IMR-90 (cell line): ENCODE measurements around the gene EML5. TPM values are rescaled to one million over a fixed set of nuclear protein-coding genes. Genes with fewer than 3 reads are reported as not detected.

ENCODE experiments used
- ATAC-seq: fragments of 200-7000 bp; cut with Tn5 transposase; 2 replicates; pipeline ENCODE4 v1.9.1; 2020; ENCODE audit warnings: low read depth, mild to moderate bottlenecking, moderate library complexity
- BruUV-seq: library from RNA; stranded (reverse); fragments of 400-500 nt; replicated peaks from 2 replicates; lab custom pipeline; 2021; lab: Mats Ljungman, UMichigan
- CTCF ChIA-PET: fragments of 300-600 bp; formaldehyde crosslinking; extraction: SDS; loops from one replicate; lab custom pipeline; 2021; ENCODE audit warnings: antibody characterized with exemption; lab: Yijun Ruan, JAX
- POLR2A ChIA-PET: fragments of 300-600 bp; sonication (Branson Sonifier 250); formaldehyde crosslinking; loops from one replicate; lab custom pipeline; 2022; ENCODE audit warnings: antibody characterized with exemption; ENCODE audit not compliant: unreplicated experiment; lab: Charles Lee
- DNase-seq: peaks from one replicate; pipeline ENCODE4 v3.0.0; 2013
- H2AFZ ChIP-seq: replicated peaks from 2 replicates; pipeline ENCODE3; 2013; ENCODE audit warnings: low read length, mild to moderate bottlenecking; ENCODE audit not compliant: poor library complexity
- H2AK5ac ChIP-seq: 2 replicates; pipeline ENCODE4 v1.6.1; 2013; ENCODE audit warnings: low read depth, low read length, inconsistent platforms
- H2AK9ac ChIP-seq: replicated peaks from 2 replicates; pipeline ENCODE3; 2013; ENCODE audit warnings: mild to moderate bottlenecking, low read depth, low read length, moderate library complexity; ENCODE audit not compliant: poor library complexity
- H2BK120ac ChIP-seq: 2 replicates; pipeline ENCODE4 v1.6.1; 2013; ENCODE audit warnings: low read depth, low read length, inconsistent platforms
- H2BK15ac ChIP-seq: 3 replicates; pipeline ENCODE4 v1.6.1; 2013; ENCODE audit warnings: low read depth, low read length, inconsistent platforms
- H2BK20ac ChIP-seq: 2 replicates; pipeline ENCODE4 v1.6.1; 2013; ENCODE audit warnings: low read depth, mild to moderate bottlenecking, inconsistent platforms, low read length, moderate library complexity
- H2BK5ac ChIP-seq: 2 replicates; pipeline ENCODE4 v1.6.1; 2013; ENCODE audit warnings: mild to moderate bottlenecking, low read depth, low read length, inconsistent platforms; ENCODE audit not compliant: poor library complexity, severe bottlenecking
- H3K14ac ChIP-seq: replicated peaks from 2 replicates; pipeline ENCODE4 v1.6.1; 2013; ENCODE audit warnings: low read depth, low read length, inconsistent platforms
- H3K18ac ChIP-seq: 2 replicates; pipeline ENCODE4 v1.6.1; 2013; ENCODE audit warnings: low read depth, low read length, control low read depth
- H3K23ac ChIP-seq: 2 replicates; pipeline ENCODE4 v1.6.1; 2013; ENCODE audit warnings: low read depth, low read length, inconsistent platforms
- H3K27ac ChIP-seq: 2 replicates; pipeline ENCODE4 v1.5.1; 2013; ENCODE audit warnings: mild to moderate bottlenecking, control low read depth, low read length; ENCODE audit not compliant: insufficient read depth
- H3K27me3 ChIP-seq: 2 replicates; pipeline ENCODE4 v1.6.1; 2013; ENCODE audit warnings: low read length; ENCODE audit not compliant: control insufficient read depth, insufficient read depth
- H3K36me3 ChIP-seq: 2 replicates; pipeline ENCODE4 v1.6.1; 2013; ENCODE audit warnings: low read length, mixed read lengths; ENCODE audit not compliant: control insufficient read depth, insufficient read depth
- H3K4ac ChIP-seq: 2 replicates; pipeline ENCODE4 v1.6.1; 2013; ENCODE audit warnings: low read depth, low read length, inconsistent platforms
- H3K4me1 ChIP-seq: 2 replicates; pipeline ENCODE4 v1.6.1; 2013; ENCODE audit warnings: low read length, mixed read lengths; ENCODE audit not compliant: control insufficient read depth, insufficient read depth
- H3K4me2 ChIP-seq: 2 replicates; pipeline ENCODE4 v1.6.1; 2013; ENCODE audit warnings: low read depth, mild to moderate bottlenecking, control low read depth, low read length, moderate library complexity
- H3K4me3 ChIP-seq: 2 replicates; pipeline ENCODE4 v1.5.1; 2013; ENCODE audit warnings: low read depth, mild to moderate bottlenecking, control low read depth, low read length, moderate library complexity; ENCODE audit not compliant: insufficient read depth
- H3K56ac ChIP-seq: 2 replicates; pipeline ENCODE4 v1.6.1; 2013; ENCODE audit warnings: low read length, inconsistent platforms; ENCODE audit not compliant: insufficient read depth; ENCODE audit errors: extremely low read depth
- H3K79me1 ChIP-seq, 2 experiments: 2 replicates each; pipeline ENCODE4 v1.6.1; 2013; ENCODE audit warnings: low read length in 2 of 2, inconsistent platforms in 1 of 2, low read depth in 1 of 2
- H3K9ac ChIP-seq: 2 replicates; pipeline ENCODE4 v1.6.1; 2013; ENCODE audit warnings: low read depth, low read length, control low read depth
- H3K9me1 ChIP-seq: 2 replicates; pipeline ENCODE4 v1.6.1; 2013; ENCODE audit warnings: low read length, inconsistent platforms; ENCODE audit not compliant: insufficient read depth
- H3K9me3 ChIP-seq: 2 replicates; pipeline ENCODE4 v1.6.1; 2013; ENCODE audit warnings: low read length; ENCODE audit not compliant: control insufficient read depth, insufficient read depth
- H4K20me1 ChIP-seq: 2 replicates; pipeline ENCODE4 v1.6.1; 2013; ENCODE audit warnings: low read length, inconsistent platforms; ENCODE audit not compliant: insufficient read depth
- H4K5ac ChIP-seq: 2 replicates; pipeline ENCODE4 v1.6.1; 2013; ENCODE audit warnings: mild to moderate bottlenecking, low read depth, low read length, control low read depth
- H4K8ac ChIP-seq, 2 experiments: 2 replicates each; pipeline ENCODE4 v1.6.1; 2013; ENCODE audit warnings: low read depth in 2 of 2, low read length in 2 of 2, control low read depth in 1 of 2, inconsistent platforms in 1 of 2
- H4K91ac ChIP-seq: 2 replicates; pipeline ENCODE4 v1.6.1; 2013; ENCODE audit warnings: low read depth, low read length, inconsistent platforms; ENCODE audit not compliant: insufficient read depth
- BHLHE40 ChIP-seq: fragments of 150-350 bp; IDR thresholded peaks from 2 replicates; pipeline ENCODE4 v1.6.1; 2016; ENCODE audit warnings: mild to moderate bottlenecking, low read depth, low read length
- CEBPB ChIP-seq: IDR thresholded peaks from 2 replicates; pipeline ENCODE4 v1.6.1; 2012; ENCODE audit warnings: low read depth, low read length, improper control_type of control experiment
- CHD1 ChIP-seq: IDR thresholded peaks from 2 replicates; pipeline ENCODE4 v1.6.1; 2012; ENCODE audit warnings: low read depth, low read length, improper control_type of control experiment
- CTCF ChIP-seq: conservative IDR thresholded peaks from 2 replicates; pipeline ENCODE4 v1.5.1; 2012; ENCODE audit warnings: mild to moderate bottlenecking, low read depth, low read length, improper control_type of control experiment
- FOS ChIP-seq: fragments of 150-350 bp; IDR thresholded peaks from 2 replicates; pipeline ENCODE4 v1.6.1; 2016; ENCODE audit warnings: low read depth, low read length
- MAFK ChIP-seq: IDR thresholded peaks from 2 replicates; pipeline ENCODE4 v1.6.1; 2012; ENCODE audit warnings: low read depth, low read length, improper control_type of control experiment
- MAZ ChIP-seq: IDR thresholded peaks from 2 replicates; pipeline ENCODE4 v1.6.1; 2012; ENCODE audit warnings: low read depth, mild to moderate bottlenecking, low read length, improper control_type of control experiment, moderate library complexity, borderline replicate concordance
- MXI1 ChIP-seq: IDR thresholded peaks from 2 replicates; pipeline ENCODE4 v1.6.1; 2012; ENCODE audit warnings: low read depth, mild to moderate bottlenecking, low read length, moderate library complexity, borderline replicate concordance
- NFE2L2 ChIP-seq: fragments of 150-350 bp; IDR thresholded peaks from 2 replicates; pipeline ENCODE4 v1.6.1; 2016; ENCODE audit warnings: low read depth, mild to moderate bottlenecking, low read length
- POLR2A ChIP-seq: IDR thresholded peaks from 2 replicates; pipeline ENCODE4 v1.6.1; 2012; ENCODE audit warnings: mild to moderate bottlenecking, low read depth, low read length
- RCOR1 ChIP-seq: IDR thresholded peaks from 2 replicates; pipeline ENCODE4 v1.6.1; 2012; ENCODE audit warnings: mild to moderate bottlenecking, low read length, improper control_type of control experiment; ENCODE audit not compliant: insufficient replicate concordance
- RFX5 ChIP-seq: IDR thresholded peaks from 2 replicates; pipeline ENCODE4 v1.8.0; 2012; ENCODE audit warnings: low read depth, mild to moderate bottlenecking, low read length, moderate library complexity
- SMC3 ChIP-seq: fragments of 150-350 bp; IDR thresholded peaks from 2 replicates; pipeline ENCODE4 v1.6.1; 2016; ENCODE audit warnings: low read depth, mild to moderate bottlenecking, antibody characterized with exemption, low read length, moderate library complexity
- USF2 ChIP-seq: fragments of 150-350 bp; IDR thresholded peaks from 2 replicates; pipeline ENCODE4 v1.6.1; 2017; ENCODE audit warnings: mild to moderate bottlenecking, antibody characterized with exemption, low read length, low read depth
- WGBS, 2 experiments: methylation state at CpG; one replicate each; pipeline versions ENCODE4 v1.1.5 to v1.1.7; 2013; ENCODE audit warnings: missing lambda C conversion rate in 2 of 2; ENCODE audit not compliant: insufficient read length in 1 of 2; ENCODE audit errors: extremely low coverage in 2 of 2; 5-methylcytosine and 5-hydroxymethylcytosine counted together
- dilution Hi-C: fragments of 300-500 bp; cut with HindIII; formaldehyde crosslinking; loops from one replicate; pipeline ENCODE4 v1.14.3; 2018; ENCODE audit warnings: low sequenced_read_pairs; ENCODE audit not compliant: unreplicated experiment
- in situ Hi-C: fragments of 300-500 bp; cut with MboI; formaldehyde crosslinking; loops from 3 replicates; pipeline ENCODE4 v1.14.3; 2019; ENCODE audit warnings: low sequenced_read_pairs, inconsistent platforms, mixed read lengths
- intact Hi-C: fragments of 100-400 bp; cut with micrococcal nuclease; formaldehyde crosslinking; loops from 2 replicates; pipeline ENCODE4 v1.10.0; 2022
- polyA plus RNA-seq, 3 experiments: library from polyadenylated mRNA; depleted of rRNA; stranded (reverse); fragments of >200 nt; gene quantifications; 2 replicates each; pipeline ENCODE4 v1.2.3, GENCODE V29; 2012; ENCODE audit warnings: low replicate concordance in 1 of 3
- total RNA-seq: library from RNA; depleted of rRNA; stranded (reverse); fragments of >200 nt; gene quantifications from 2 replicates; pipeline ENCODE4 v1.2.3, GENCODE V29; 2012

Gene EML5
- total and polyA plus RNA-seq, 2 of the 4 experiments (the other 2 are of a cell fraction): 8.1 to 22.2 TPM

GRCh38 chr14:88681755-88682494 lies 110.8 kb downstream of the EML5 start:
- Histone ChIP-seq H2AK5ac (no peak overlapping the region), H3K56ac (no peak overlapping the region), H2AK9ac (no peak overlapping the region), H2BK15ac (no peak overlapping the region), H4K8ac (no peak overlapping the region), H3K27me3 (no peaks in the 10 kb centered on the region), H3K4me1 (no peaks in the 10 kb centered on the region), H3K27ac (no peak overlapping the region), H2BK5ac (no peak overlapping the region), H3K9me3 (no peaks in the 10 kb centered on the region), H3K18ac (no peak overlapping the region), H2BK120ac (no peak overlapping the region), H2BK20ac (no peak overlapping the region), H3K9me1 (no peaks in the 10 kb centered on the region), H3K36me3 (no peaks in the 10 kb centered on the region; the same call in 1 of the 2 replicates), H3K4me2 (no peak overlapping the region), H4K5ac (no peak overlapping the region), H3K4me3 (no peak overlapping the region), H3K4ac (no peak overlapping the region), H4K91ac (no peak overlapping the region), H4K20me1 (no peaks in the 10 kb centered on the region), H3K79me1 (peaks cover 0 to 5% of the 10 kb centered on the region in 2 experiments; a peak in 1 of 4 replicates), H3K9ac (no peak overlapping the region), H2AFZ (no peak overlapping the region), H3K23ac (no peak overlapping the region; the same call in 1 of the 2 replicates), H3K14ac (no peak overlapping the region)
- ATAC-seq (no peak), DNase-seq (no peak)
- no peak for TF ChIP-seq MAZ
- TF ChIP-seq RCOR1: no peak
- TF ChIP-seq RFX5: no peak
- TF ChIP-seq CEBPB: no peak
- no peak for TF ChIP-seq NFE2L2
- TF ChIP-seq SMC3: no peak
- TF ChIP-seq USF2: no peak
- no peak for TF ChIP-seq POLR2A
- no peak for TF ChIP-seq FOS
- no peak for TF ChIP-seq MXI1
- no peak for TF ChIP-seq CHD1
- TF ChIP-seq MAFK: no peak
- TF ChIP-seq BHLHE40: no peak
- TF ChIP-seq CTCF: no peak
- ChIA-PET CTCF (interaction anchor here (0.6 kb wide), 1 partner anchor 33 kb away, joined by 4 read pairs; no protein-coding TSS in a partner anchor), POLR2A (no interaction called here)
- intact Hi-C loops (no loop called here), dilution Hi-C loops (no loop called here), in situ Hi-C loops (no loop called here)
- WGBS, 2 experiments: no CpG with 5 or more reads among the region's 5 CpGs
- no TSS peak for BruUV-seq
